Measurements from ENCODE around the gene RAD18.

DNA sequence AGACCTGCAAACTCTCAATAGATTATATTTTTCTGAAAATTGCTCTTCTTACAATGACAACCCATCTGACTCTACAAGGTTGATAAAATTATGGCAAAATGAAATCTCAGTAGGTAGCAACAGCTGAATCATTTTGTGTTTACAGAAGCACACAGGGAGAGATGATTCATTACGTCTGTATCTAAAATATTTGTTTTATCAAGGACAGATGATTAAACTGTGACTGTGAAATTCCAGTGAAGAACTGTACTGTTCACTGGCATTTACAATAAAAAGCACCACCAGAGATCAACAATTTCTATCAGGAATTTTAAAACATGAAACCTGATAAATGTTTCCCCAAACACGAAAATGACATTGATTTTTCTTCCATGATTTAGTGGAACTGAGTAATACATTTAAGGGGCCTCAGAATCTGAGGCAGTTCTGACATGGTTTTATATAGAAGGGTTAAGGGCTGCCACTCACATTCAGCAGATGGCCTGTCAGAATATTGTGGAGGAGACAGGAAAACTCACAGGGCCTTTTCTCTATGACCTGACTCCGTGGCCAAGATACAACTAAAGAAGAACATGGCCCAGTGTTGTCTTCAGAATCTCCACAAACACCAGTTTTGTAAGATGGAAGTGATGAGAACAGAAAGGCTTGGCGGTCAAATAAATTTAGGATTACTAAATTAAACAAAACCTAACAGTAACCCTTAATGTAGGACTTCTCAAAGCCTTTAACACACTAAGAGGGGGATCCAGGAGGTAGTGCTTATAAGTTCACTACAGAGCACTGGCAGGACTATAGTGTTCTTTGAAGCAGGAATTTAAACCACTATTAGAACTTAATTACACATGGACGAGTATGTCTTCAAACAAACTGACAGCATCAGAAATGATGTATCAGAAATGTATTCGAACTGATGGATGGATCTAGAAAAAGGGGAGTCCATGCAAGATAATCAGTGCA, 25.9 kb downstream of the RAD18 start:
- TF ChIP-seq EZH2phosphoT487 (IDR thresholded peaks at IDR 0.05), result no peak
- TF ChIP-seq, protein P1, sequence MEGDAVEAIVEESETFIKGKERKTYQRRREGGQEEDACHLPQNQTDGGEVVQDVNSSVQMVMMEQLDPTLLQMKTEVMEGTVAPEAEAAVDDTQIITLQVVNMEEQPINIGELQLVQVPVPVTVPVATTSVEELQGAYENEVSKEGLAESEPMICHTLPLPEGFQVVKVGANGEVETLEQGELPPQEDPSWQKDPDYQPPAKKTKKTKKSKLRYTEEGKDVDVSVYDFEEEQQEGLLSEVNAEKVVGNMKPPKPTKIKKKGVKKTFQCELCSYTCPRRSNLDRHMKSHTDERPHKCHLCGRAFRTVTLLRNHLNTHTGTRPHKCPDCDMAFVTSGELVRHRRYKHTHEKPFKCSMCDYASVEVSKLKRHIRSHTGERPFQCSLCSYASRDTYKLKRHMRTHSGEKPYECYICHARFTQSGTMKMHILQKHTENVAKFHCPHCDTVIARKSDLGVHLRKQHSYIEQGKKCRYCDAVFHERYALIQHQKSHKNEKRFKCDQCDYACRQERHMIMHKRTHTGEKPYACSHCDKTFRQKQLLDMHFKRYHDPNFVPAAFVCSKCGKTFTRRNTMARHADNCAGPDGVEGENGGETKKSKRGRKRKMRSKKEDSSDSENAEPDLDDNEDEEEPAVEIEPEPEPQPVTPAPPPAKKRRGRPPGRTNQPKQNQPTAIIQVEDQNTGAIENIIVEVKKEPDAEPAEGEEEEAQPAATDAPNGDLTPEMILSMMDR (IDR thresholded peaks at IDR 0.05), result no peak

Measured in neural progenitor cell (in vitro differentiated cells).